NT2/D1 (cell line): ENCODE data around the gene GPSM1.

Experiments used
- SUZ12 ChIP-seq: IDR thresholded peaks from 2 replicates; pipeline ENCODE4 v1.6.1; 2011; ENCODE audit not compliant: insufficient read length, insufficient read depth; ENCODE audit errors: extremely low read depth
- YY1 ChIP-seq: IDR thresholded peaks from 2 replicates; pipeline ENCODE4 v1.6.1; 2011; ENCODE audit not compliant: insufficient read length, insufficient read depth
- ZNF274 ChIP-seq: IDR thresholded peaks from 2 replicates; pipeline ENCODE4 v1.6.1; 2011; ENCODE audit warnings: mild to moderate bottlenecking, low read depth, low read length

DNA sequence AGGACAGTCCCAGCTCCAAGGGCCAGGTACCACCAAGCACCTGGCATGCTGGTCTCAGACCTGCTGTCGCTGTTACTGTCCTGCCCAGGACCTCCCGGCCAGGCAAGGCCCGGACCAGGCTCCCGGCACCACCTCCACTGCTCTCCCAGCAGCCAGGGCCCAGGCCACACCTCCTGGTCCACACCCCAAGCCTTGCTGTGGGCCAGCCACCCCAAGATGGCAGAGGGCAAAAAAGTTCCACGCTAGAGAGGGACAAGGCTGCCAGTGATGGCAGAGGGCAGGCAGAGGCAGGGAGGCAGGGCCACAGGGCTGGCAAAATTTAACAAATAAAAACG, 35.1 kb downstream of the GPSM1 start:
- TF ChIP-seq YY1 (no peak), SUZ12 (no peak), ZNF274 (no peak)
